Fibroblast of gingiva (primary cell): ENCODE results near the gene IQGAP2.
"Not testable (repeated sequence)": the region's sequence is repeated elsewhere in the genome, so short reads cannot be mapped to it uniquely, and the experiment has no call there.

Source experiments
- DNase-seq: peaks from one replicate; pipeline ENCODE4 v3.0.0-alpha.2; 2011; ENCODE audit warnings: low read depth

IQGAP2 gene

DNA sequence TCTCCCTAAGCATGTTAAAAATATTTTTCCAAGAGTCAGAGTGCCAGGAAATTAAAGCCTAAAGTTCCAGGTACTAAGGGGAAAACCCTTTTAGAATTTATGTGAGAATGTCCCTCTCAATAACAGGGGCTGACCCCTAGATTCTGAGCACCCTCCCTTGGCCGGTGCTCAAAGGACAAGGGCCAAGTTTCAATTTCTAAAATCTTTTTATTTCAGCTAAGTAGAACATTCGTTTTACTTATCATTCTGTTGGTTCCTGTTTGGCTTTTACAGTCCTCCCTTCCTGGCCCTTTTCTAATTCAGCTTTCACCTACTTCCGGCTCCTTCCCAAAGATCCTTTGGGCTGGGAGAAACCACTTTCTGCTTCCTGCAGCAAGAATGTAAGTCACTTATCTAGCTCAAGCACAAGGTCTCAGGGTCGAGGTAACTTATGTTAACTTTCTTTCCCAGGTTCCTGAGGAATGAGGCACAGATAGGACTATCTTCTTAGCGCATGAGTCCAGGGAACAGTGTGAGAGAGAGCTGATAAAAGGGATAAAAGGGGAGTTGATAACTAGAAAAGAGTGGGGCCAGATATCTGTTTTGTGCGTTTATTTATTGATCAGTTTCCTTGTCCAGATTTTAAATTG lies 254.7 kb downstream of the IQGAP2 start:
- no peak for DNase-seq

DNA sequence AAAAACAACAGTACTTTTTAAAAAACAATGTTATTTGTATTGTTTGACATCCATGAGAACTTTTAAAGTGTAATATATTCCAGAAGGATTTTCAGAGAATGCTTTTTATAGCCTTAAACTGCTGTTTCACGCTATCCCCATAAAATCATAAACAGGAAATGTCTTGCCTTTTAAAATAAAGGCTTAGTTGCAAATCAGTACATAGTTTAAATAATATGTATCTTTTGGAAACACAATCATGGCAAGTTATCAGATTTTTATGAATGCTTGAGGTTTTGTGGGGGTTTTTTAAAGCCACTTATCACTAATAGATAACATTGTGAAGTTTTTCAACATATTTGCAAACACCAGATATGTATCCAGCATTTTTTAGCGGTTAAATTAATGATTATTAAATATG lies 257.3 kb downstream of the IQGAP2 start:
- DNase-seq, result no peak

DNA sequence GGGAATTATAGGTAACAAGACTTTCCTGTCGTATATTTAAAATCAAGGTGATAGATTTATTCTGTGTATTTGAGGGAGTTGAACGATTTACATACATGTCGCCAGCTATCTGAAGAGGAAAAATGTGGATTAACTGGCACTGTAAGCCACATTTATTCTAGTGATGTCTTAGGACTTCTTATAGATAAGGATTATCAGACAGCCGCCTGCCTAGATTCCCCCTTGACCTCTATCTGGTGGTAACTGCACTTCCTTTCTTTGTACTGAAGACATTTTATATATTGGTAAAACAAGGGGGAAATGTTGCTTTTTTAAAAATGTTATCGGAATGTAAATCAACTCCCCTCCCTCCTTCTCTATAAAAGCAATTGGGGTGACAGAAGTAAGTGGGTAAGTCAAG lies 259.4 kb downstream of the IQGAP2 start:
- DNase-seq, result no peak

DNA sequence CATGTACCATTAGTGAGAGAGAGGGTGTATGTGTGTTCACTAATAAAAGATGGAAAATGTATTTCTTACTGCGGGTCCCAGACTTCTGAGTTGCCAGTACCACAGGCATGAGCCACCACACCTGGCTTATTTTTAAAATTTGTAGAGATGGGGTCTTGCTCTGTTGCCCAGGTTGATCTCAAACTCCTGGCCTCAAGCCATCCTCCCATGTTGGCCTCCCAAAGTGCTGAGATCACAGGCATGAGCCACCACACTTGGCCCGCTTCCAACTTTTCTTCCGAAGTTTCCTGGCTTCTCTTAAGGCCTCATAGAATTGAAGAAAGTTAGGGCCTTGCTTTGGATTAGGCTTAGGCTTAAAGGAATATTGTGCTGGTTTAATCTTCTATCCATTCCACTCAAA lies 260.5 kb downstream of the IQGAP2 start:
- DNase-seq, result no peak

DNA sequence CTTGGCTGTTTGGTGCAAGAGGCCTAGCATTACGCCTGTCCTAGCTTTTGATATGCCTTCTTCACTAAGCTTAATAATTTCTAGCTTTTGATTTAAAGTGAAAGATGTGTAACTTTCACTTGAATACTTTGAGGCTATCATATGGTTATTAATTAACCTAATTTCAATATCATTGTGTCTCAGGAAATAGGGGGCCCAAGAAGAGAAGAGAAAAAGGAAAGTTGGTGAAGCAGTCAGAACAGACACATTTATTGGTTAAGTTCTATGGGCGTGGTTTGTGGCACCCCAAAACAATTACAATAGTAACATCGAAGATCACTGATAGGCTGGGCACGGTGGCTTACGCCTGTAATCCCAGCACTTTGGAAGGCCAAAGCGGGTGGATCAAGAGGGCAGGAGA lies 261.0 kb downstream of the IQGAP2 start:
- DNase-seq, result no peak

DNA sequence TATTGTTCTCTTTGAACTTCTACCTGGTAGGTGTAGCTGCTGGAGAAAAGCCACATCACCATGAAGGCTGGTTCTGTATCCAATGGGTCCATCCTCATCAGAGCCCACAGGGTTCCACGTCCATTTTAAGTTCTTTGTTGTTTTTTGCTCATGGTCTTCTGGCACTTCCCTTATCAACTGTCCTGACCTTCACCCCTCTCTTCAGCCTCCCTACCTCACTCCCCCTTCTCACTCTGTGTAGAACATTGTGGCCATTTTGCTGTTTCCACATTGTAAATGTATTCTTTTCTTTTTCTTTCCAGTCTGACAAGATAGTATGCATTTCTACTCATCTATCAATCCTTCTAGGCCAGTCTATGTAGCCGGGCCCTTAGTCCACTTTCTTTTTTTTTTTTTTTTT lies 264.4 kb downstream of the IQGAP2 start:
- DNase-seq, result no peak

DNA sequence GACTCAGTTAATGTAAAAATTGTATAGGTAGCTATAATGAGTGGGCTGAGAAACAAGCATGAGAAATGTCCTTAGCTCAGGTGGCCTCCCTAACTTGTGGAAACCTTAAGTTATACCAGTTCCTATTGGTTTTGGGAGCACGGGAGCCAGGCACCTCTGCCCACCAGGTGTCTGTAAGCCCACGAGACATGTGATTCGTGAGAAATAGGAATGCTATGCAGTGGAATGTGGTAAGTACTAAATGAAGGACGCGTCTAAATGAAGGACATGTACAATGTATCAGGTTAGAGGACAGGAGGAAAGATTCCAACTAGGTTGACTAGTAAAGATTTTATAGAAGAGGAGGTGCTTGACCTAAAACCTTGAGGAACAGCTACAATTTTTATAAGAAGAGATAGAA lies 266.2 kb downstream of the IQGAP2 start:
- no peak for DNase-seq

DNA sequence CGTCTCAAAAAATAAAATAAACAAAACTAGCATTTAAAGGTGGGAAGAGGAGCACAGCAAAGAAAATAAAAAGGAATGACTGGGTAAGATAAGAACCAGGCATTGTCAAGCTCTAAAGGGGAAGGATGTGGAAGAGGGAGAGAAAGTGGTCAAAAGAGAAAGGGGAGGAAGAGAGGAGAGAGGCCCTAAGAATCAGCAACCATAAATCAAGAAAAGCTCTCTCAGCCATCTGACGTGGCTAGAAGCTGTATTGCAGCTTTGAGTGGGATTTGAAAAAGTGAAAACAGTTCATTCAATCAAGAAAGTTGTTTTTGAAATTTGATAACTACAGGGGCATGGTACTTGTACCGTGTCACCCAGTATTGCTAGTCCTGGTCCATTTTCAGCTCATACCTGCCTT lies 267.4 kb downstream of the IQGAP2 start:
- DNase-seq, result no peak

DNA sequence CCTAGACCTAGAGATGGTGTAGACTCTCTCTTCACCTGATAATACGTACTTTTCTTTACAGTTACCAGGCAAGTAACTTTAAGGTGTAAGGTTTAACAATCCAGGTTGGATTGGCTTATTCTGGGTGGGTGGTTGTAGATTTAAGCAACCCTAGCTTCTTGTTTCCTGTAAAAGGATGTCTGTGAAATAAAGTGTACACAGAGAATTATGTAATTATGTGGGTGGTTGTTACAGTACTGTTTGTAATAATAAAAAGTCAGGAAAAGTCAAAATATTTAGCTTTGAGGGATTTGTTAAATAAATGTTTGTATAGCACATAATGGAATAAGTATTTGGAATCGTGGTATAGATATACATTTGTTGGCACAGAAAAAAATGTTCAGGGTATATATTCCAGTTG lies 269.2 kb downstream of the IQGAP2 start:
- DNase-seq, result no peak

DNA sequence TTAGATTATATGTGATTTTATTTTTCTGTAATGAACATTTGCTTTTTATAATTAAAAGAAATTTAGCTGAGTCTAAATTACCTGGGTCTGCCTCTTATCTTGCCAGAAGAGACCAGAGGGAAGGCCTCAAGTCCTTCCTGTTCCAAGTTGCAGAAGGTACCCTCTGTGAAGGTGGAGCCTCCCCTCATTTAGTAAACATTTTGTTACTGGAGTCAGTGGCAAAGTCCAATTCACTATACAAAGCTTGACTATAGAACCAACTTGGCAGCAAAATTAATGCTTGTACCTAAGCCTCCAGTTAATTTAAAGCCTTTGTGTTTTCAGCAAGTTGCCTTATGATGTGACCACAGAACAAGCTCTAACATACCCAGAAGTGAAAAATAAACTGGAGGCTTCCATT lies 270.0 kb downstream of the IQGAP2 start:
- no peak for DNase-seq

DNA sequence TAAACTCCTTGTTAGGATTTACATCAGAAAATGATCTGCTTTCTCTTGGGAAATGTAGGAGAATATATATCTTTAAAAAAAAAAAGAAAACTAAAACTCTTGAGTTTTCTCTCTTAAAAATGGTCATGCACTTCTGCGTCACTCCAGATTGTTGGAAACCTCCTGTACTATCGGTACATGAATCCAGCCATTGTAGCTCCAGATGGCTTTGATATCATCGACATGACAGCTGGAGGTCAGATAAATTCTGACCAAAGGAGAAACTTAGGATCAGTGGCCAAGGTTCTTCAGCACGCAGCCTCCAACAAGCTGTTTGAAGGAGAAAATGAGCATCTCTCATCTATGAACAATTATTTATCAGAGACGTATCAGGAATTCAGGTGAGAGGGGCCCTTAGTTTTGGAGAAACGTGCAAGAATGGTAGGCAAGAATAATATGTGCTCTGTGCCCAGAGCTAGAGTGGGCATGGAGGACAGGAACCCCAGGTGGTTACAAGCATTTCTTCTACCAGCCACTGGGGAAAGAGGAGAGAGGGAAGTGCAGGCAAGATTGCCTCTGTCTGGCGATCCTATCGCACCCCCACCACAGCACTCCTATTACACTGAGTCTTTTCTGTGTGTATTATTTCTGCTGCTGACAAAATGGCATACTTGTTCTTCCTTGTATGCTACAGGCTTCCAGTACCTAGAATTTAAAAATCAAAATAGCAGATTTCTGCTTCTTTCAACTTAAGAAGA lies 271.4 kb downstream of the IQGAP2 start:
- DNase-seq, result no peak

DNA sequence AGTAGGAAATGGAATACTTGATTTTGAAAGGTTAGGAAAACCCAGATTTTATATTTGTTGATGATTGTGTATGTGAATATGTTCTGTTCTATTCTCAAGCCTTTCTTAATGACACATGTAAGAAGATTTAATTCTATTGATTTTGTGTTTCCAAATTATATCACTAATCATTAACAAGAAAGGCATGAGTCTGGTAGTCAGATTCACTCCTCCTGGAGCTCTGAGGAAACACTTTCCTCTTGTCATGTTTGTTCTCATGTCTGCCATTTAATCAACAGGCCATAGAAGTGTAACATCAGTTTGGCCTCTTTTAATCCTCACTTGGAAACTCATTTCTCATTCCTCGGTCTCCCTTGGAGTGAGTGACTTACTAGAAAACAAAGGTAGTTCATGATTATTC lies 272.3 kb downstream of the IQGAP2 start:
- no peak for DNase-seq

DNA sequence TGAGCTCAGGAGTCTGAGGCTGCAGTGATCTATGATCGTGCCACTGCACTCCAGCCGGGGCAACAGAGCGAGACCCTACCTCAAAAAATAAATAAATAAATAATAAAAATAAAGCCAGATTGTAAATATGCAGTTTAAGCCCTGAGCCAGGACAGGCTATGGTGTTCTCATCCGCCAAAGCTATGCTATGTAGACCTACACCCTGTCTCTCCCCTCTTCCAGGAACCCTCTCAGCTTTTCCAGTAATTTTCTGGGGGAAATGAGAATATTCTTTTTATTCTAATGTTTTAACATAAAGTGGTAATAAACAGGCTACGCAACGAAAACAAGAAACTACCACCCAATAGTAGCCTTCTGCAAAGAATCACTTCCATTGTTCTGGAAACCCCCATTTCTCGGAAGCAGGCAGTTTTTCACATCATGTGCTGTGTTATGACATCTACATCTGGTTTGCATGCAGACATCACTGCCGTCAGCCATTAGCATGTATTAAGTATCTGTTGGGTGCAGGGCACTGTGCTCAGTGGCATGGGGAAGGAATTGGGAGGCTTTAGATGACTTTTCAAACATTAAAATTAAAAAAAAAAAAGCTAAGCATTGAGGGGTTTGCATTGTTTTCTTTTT lies 274.9 kb downstream of the IQGAP2 start:
- no peak for DNase-seq

DNA sequence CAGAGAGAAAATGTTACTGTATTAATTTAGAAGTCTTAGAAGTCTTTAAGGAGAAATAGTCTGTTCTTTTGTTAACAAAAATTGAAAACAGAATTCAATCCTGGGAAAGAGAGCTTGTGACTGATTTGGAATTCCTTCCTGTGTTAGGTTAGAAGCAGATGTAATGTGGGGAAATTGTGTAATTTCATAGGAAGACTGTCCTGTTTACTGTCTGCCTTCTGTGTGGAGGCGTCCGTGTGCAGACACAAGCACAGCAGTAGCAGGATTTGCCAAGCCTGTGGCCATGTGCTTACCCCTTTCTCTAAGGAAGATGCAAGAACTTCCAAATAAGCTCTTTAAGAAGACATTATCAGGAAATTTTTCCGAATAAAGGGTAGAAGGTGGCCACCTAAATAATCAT lies 276.1 kb downstream of the IQGAP2 start:
- peak; percentile 79 for DNase-seq

DNA sequence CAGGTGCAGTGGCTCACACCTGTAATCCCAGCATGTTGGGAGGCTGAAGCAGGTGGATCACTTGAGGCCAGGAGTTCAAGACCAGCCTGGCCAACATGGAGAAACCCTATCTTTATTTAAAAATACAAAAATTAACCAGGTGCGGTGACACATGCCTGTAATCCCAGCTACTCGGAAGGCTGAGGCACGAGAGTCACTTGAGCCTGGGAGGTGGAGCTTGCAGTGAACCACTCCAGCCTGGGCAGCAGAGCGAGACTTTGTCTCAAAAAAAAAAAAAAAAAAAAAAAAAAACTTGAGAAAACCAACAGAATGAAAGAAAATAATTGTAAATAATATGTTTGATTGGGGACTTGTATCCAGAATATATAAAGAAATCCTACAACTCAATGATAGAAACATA lies 277.7 kb downstream of the IQGAP2 start:
- DNase-seq, result not testable (repeated sequence)

DNA sequence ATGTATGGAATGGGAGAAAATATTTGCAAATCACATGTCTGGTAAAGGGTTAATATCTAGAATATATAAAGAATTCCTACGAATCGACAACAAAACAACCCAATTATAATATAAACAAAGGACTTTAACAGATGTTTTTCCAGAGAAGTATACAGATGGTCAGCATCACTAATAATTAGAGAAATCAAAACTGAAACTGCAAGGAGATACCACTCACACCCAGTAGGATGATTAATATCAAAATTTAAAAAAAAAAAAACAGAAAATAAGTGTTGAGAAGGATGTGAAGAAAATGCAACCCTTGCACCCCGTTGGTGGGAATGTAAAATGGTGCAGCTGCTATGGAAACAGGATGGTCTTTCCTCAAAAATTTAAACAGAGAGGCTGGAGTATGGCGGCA lies 278.2 kb downstream of the IQGAP2 start:
- DNase-seq, result no peak

DNA sequence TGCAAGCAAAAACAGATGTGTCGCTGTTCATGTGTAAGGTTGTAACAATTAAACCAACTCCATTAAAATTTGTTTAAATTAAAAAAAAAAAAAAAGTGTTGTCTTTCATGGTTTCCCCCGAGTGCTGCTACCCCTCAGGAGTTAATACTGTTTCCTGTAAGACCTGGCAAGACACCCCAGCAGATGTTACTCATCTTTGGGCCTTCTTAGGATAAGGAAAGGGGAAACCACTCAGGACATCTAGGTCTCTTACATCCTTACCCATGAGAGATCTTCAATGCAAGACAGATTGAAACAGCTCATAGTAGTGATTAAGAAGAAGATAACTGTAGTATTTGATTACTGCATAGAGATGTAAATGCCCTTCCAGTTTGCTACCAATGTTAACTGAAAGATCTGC lies 279.3 kb downstream of the IQGAP2 start:
- DNase-seq, result peak; percentile 41

DNA sequence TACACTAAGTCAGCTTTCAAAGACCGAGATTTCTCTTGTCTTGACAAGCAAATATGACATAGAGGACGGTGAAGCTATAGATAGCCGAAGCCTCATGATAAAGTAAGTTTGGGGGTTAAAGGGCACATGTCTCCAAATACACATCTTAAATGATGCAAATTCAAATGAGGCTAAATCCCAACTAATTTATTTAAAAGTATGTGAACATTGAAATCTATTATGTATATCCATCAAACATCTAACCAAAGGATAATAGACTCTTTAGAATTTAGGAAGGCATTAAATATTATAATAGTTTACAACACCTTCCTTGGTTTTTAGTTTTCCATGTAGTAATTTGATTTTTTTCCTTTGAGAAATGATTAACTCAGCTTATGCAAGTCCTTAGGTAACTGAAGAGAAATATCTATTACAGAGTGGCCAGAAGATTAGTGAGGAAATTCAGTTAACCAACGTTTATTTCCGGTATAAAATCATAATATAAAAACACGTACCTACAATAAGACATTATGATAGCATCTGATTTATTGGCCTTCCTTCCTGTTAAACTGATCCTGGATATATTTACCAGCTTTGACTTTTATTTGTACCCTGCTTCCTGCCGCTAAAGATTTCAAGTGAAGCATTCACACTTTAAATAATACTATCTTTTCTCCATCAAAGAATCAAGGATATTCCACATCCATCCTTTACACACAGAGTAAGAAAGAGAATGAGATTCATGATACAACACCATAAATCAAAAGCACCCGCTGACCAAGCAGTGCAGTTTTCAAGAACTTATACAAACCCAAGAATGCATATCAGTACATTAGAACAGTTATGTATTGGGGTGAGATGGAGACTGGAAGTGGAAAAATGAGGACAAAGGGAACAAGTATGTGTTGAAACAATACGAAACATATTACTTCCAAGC lies 281.0 kb downstream of the IQGAP2 start:
- DNase-seq, result no peak

DNA sequence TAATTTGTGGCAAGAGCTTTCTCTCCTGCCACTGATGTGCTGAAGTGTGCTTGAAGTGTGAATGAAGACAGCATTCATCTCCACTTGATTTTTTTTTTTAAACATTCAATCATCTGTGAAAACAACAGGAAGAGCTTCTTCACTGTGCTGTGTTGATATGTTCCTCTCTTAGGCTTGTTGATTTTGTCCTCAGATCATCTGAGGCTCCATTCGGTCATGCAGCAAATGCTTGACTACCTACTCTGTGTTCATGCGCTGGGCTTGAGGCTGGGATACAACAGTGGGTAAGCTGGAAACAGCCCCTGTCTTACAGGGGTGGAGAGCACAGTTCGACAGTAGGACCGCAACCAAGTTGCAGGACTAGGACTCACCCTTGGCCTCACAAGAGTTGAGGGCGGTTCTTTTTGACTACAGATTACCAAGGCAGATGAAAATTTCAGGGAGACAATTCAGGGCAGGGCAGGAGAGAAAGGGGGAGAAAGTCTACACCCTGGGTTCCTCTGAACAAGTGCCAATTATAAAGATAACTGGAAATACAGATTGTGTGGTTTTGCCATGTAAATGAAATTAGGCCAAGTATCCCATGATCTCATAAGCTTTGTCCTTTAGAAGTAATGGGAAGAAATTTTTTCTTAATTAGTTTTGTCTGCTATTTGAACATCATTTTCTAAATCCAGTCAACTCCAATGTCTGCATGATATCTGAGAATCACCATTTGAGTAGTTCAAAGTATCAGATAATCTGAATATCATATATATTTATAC lies 281.9 kb downstream of the IQGAP2 start:
- DNase-seq, result peak; percentile 13

DNA sequence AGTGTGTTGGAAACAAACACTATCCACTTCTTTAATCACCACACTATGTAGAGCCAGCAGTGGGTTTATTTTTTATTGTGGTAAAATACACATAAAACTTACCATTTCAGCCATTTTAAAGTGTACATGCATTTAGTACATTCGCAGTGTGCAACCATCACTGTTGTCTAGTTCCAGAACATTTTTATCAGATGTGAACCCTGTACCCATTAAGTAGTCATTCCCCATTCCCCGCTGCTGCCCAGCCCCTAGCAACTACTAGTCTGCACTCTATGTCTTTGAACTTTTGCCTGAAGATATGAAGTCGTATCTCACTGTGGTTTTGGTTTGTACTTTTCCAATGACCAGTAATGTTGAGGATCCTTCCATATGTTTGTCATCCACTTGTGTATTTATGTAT lies 282.6 kb downstream of the IQGAP2 start:
- no peak for DNase-seq

DNA sequence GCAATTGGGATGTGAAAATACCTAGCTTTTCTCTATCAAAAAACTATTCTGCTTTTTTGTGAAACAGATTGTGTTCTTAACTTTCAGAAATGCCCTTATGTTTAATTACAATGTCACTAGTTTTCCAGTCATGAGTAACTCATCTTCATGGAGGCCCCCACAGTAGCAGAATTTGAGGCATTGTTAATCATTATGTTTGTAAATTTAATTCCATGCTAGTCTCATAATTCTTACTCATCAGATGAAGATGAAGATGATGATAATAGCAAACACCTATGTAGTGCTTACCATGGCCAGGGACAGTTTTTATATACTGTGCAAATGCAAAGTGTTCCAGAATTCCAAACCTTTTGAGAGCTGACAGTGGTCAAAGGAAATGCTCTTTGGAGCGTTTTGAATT lies 285.1 kb downstream of the IQGAP2 start:
- no peak for DNase-seq

DNA sequence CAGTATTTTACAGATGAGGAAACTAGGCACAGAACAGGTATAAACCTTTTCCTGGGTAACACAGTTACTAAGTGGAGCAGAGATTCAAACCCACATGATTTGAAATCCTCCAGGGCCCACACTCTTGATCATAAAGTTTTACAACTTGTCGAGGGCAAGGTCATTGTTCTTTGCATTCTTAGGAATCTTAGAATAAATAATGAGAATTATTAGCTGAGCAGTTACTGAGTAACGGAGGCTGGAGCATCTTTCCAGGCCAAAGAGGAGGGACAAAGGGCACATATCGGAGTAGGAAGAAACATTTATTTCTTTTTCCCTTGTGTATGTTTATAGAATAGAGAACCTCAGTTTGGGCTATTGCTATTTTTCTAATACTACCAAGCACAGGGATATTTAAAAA lies 285.8 kb downstream of the IQGAP2 start:
- peak; percentile 30 for DNase-seq
